Measurements from ENCODE around the gene ABTB1. TPM values are rescaled to one million over a fixed set of nuclear protein-coding genes. Genes with fewer than 3 reads are reported as not detected.

ABTB1 gene
- total RNA-seq, 1 experiment from 2014 or later, result 6.9 TPM

DNA sequence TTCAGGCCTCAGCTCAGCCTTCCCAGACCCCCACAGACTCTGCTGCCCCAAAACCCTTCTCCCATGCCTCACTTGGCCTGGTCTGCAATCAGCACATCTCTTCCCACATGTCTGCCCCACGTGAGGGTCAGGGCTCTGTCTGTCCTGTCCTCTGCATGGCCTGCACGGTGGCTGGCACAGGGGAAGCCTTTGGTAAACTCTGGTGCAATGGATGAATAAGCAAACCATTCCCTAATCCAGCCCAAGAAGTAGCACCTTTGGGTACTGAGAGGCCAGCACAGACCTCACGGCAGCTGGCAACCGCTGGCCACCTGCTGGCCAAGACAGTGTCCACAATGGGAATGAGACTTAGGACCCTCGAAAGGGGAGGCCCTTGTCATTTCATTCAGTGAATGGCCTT, 27.7 kb downstream of the ABTB1 start:
- Histone ChIP-seq H3K4me1 (ENCODE audit: control insufficient read depth, insufficient read depth, low read length) (no peaks in the 10 kb centered on the region), H3K36me3 (ENCODE audit: control insufficient read depth, insufficient read depth, low read length) (no peaks in the 10 kb centered on the region), H3K27ac (ENCODE audit: low read length) (no peak overlapping the region), H3K4me3 (ENCODE audit: low read depth in 2 of 2, low read length in 2 of 2) (no peak overlapping the region), H3K9me3 (ENCODE audit: control insufficient read depth, insufficient read depth, low read depth, low read length) (no peaks in the 10 kb centered on the region), H3K27me3 (ENCODE audit: control insufficient read depth, insufficient read depth, low read length) (0 out of 2 replicates have a peak, but pooled peaks cover 2% of the 10 kb centered on the region)
- intact Hi-C loops (cut with micrococcal nuclease; ENCODE audit: unreplicated experiment), result no loop called here
- ATAC-seq, result no peak
- no peak for DNase-seq (ENCODE audit: low read depth, low spot score)
- no TSS peak for BruUV-seq (replicated peaks)
- POLR2A ChIA-PET, result no interaction called here
- CTCF ChIA-PET, result no interaction called here
- TF ChIP-seq, protein P1, sequence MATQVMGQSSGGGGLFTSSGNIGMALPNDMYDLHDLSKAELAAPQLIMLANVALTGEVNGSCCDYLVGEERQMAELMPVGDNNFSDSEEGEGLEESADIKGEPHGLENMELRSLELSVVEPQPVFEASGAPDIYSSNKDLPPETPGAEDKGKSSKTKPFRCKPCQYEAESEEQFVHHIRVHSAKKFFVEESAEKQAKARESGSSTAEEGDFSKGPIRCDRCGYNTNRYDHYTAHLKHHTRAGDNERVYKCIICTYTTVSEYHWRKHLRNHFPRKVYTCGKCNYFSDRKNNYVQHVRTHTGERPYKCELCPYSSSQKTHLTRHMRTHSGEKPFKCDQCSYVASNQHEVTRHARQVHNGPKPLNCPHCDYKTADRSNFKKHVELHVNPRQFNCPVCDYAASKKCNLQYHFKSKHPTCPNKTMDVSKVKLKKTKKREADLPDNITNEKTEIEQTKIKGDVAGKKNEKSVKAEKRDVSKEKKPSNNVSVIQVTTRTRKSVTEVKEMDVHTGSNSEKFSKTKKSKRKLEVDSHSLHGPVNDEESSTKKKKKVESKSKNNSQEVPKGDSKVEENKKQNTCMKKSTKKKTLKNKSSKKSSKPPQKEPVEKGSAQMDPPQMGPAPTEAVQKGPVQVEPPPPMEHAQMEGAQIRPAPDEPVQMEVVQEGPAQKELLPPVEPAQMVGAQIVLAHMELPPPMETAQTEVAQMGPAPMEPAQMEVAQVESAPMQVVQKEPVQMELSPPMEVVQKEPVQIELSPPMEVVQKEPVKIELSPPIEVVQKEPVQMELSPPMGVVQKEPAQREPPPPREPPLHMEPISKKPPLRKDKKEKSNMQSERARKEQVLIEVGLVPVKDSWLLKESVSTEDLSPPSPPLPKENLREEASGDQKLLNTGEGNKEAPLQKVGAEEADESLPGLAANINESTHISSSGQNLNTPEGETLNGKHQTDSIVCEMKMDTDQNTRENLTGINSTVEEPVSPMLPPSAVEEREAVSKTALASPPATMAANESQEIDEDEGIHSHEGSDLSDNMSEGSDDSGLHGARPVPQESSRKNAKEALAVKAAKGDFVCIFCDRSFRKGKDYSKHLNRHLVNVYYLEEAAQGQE (IDR thresholded peaks at IDR 0.05; ENCODE audit: insufficient read depth in 1 of 2, low read depth in 2 of 2, low read length in 1 of 2), result no peak
- TF ChIP-seq, protein P2, sequence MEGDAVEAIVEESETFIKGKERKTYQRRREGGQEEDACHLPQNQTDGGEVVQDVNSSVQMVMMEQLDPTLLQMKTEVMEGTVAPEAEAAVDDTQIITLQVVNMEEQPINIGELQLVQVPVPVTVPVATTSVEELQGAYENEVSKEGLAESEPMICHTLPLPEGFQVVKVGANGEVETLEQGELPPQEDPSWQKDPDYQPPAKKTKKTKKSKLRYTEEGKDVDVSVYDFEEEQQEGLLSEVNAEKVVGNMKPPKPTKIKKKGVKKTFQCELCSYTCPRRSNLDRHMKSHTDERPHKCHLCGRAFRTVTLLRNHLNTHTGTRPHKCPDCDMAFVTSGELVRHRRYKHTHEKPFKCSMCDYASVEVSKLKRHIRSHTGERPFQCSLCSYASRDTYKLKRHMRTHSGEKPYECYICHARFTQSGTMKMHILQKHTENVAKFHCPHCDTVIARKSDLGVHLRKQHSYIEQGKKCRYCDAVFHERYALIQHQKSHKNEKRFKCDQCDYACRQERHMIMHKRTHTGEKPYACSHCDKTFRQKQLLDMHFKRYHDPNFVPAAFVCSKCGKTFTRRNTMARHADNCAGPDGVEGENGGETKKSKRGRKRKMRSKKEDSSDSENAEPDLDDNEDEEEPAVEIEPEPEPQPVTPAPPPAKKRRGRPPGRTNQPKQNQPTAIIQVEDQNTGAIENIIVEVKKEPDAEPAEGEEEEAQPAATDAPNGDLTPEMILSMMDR (IDR thresholded peaks at IDR 0.05), result no peak
- TF ChIP-seq TCF7L2 (IDR thresholded peaks at IDR 0.05; ENCODE audit: low read depth, low read length) (no peak), SIN3A (IDR thresholded peaks at IDR 0.05; ENCODE audit: borderline replicate concordance, insufficient read depth, low read depth, low read length) (no peak), POLR2AphosphoS5 (IDR thresholded peaks at IDR 0.05; ENCODE audit: low read depth, low read length) (no peak)
- in situ Hi-C loops (cut with HindIII; ENCODE audit: low pct_unique_long_range_greater_than_20kb, low sequenced_read_pairs), result no loop called here

DNA sequence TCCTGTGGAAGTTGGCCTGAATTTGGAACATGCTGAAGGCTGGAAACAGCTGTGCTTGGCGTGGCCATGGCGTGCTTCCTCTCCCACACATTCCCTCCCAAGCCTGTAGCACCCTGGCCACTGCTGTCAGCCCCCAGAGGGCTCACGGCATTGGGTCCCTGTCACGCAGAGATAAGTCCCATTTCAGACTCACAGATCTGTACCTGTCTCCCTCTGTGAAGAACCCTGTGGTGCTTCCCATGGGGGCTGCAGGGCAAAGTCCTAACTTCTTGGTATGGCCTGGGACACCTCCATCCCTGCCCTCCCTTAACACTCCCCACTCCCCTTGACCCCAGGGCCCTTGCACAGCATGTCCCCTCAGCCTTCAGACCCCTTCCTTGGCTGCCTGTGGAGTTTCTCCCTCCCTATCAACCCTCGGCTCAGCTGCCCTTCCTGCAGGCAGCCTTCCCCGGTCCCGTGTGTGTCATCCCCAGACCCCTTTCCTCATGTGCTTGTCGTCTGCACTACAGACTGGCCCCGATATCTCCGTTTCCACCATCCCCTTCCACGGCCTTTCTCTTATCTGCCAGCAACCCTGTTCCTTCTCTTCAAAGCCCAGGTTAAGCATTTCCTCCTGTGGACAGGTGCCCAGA, 28.6 kb downstream of the ABTB1 start:
- intact Hi-C loops (cut with micrococcal nuclease; ENCODE audit: unreplicated experiment) (no loop called here), in situ Hi-C loops (cut with HindIII; ENCODE audit: low pct_unique_long_range_greater_than_20kb, low sequenced_read_pairs) (no loop called here)
- no TSS peak for BruUV-seq (replicated peaks)
- Histone ChIP-seq H3K9me3 (ENCODE audit: control insufficient read depth, insufficient read depth, low read depth, low read length) (no peaks in the 10 kb centered on the region), H3K4me3 (ENCODE audit: low read depth in 2 of 2, low read length in 2 of 2) (no peak overlapping the region), H3K27me3 (ENCODE audit: control insufficient read depth, insufficient read depth, low read length) (0 out of 2 replicates have a peak, but pooled peaks cover 2% of the 10 kb centered on the region), H3K36me3 (ENCODE audit: control insufficient read depth, insufficient read depth, low read length) (no peaks in the 10 kb centered on the region), H3K27ac (ENCODE audit: low read length) (no peak overlapping the region), H3K4me1 (ENCODE audit: control insufficient read depth, insufficient read depth, low read length) (no peaks in the 10 kb centered on the region)
- no peak for DNase-seq (ENCODE audit: low read depth, low spot score)
- ChIA-PET POLR2A (no interaction called here), CTCF (no interaction called here)
- TF ChIP-seq, protein P2 (IDR thresholded peaks at IDR 0.05), result no peak
- TF ChIP-seq POLR2AphosphoS5 (IDR thresholded peaks at IDR 0.05; ENCODE audit: low read depth, low read length) (no peak), TCF7L2 (IDR thresholded peaks at IDR 0.05; ENCODE audit: low read depth, low read length) (no peak), SIN3A (IDR thresholded peaks at IDR 0.05; ENCODE audit: borderline replicate concordance, insufficient read depth, low read depth, low read length) (no peak)
- TF ChIP-seq, protein P1 (IDR thresholded peaks at IDR 0.05; ENCODE audit: insufficient read depth in 1 of 2, low read depth in 2 of 2, low read length in 1 of 2), result no peak
- ATAC-seq, result no peak

Data from Panc1 (cell line).